Naive thymus-derived CD4-positive, alpha-beta T cell (primary cell): ENCODE results near the gene SPSB3. TPM values are rescaled to one million over a fixed set of nuclear protein-coding genes. Genes with fewer than 3 reads are reported as not detected.
A peak's percentile ranks its signal among the peaks of the same experiment; 100 is the strongest.

Source experiments
- ATAC-seq: fragments of 150-1000 bp; cut with Tn5 transposase; 2 replicates; pipeline ENCODE4 v1.10.0; 2021; ENCODE audit warnings: mild to moderate bottlenecking, moderate library complexity
- CTCF ChIA-PET: fragments of 350-600 bp; sonication (Branson Sonifier 250); formaldehyde crosslinking; loops from one replicate; lab custom pipeline; 2021; ENCODE audit warnings: antibody characterized with exemption; lab: Charles Lee
- POLR2A ChIA-PET: fragments of 350-600 bp; sonication (Branson Sonifier 250); formaldehyde crosslinking; loops from one replicate; lab custom pipeline; 2021; ENCODE audit warnings: antibody characterized with exemption, inconsistent platforms; lab: Charles Lee
- DNase-seq, 9 donors: peaks; one replicate each; pipeline versions ENCODE4 v3.0.0 to v3.0.0-alpha.2; 2020 to 2022; ENCODE audit warnings: mixed read lengths in 1 of 9
- H3K27ac ChIP-seq: one replicate; pipeline ENCODE4 v1.7.0; 2013; ENCODE audit warnings: mild to moderate bottlenecking, low read depth, low read length, moderate library complexity
- H3K27me3 ChIP-seq, 2 donors: one replicate each; pipeline ENCODE4 v1.7.0; 2013; ENCODE audit warnings: low read length in 2 of 2, mild to moderate bottlenecking in 2 of 2, moderate library complexity in 2 of 2; ENCODE audit not compliant: control insufficient read depth in 2 of 2, insufficient read depth in 2 of 2
- H3K36me3 ChIP-seq, 3 experiments: 1 replicate in 2 of 3; 2 replicates in 1 of 3; pipeline ENCODE4 v1.7.0; 2013; ENCODE audit warnings: low read length in 3 of 3, mild to moderate bottlenecking in 3 of 3, moderate library complexity in 1 of 3; ENCODE audit not compliant: insufficient read depth in 3 of 3, control insufficient read depth in 2 of 3
- H3K4me1 ChIP-seq, 2 donors: one replicate each; pipeline ENCODE4 v1.7.0; 2013; ENCODE audit warnings: low read length in 2 of 2, mild to moderate bottlenecking in 2 of 2, moderate library complexity in 1 of 2; ENCODE audit not compliant: control insufficient read depth in 2 of 2, insufficient read depth in 2 of 2
- H3K4me3 ChIP-seq: 2 replicates; pipeline ENCODE4 v1.7.0; 2013; ENCODE audit warnings: mild to moderate bottlenecking, low read length
- H3K9me3 ChIP-seq, 3 experiments: 1 replicate in 2 of 3; 2 replicates in 1 of 3; pipeline ENCODE4 v1.7.0; 2013; ENCODE audit warnings: low read length in 3 of 3; ENCODE audit not compliant: control insufficient read depth in 2 of 3
- H3K27ac Mint-ChIP-seq, 9 donors: one replicate each; pipeline ENCODE4 v1.8.0; 2020 to 2022; ENCODE audit warnings: mixed read lengths in 9 of 9, mild to moderate bottlenecking in 8 of 9, moderate library complexity in 5 of 9, inconsistent platforms in 2 of 9
- H3K27me3 Mint-ChIP-seq, 5 donors: one replicate each; pipeline ENCODE4 v1.8.0; 2021 to 2022; ENCODE audit warnings: mixed read lengths in 5 of 5, mild to moderate bottlenecking in 1 of 5
- H3K36me3 Mint-ChIP-seq, 5 donors: one replicate each; pipeline ENCODE4 v1.8.0; 2020 to 2022; ENCODE audit warnings: mixed read lengths in 5 of 5, mild to moderate bottlenecking in 3 of 5, inconsistent platforms in 1 of 5
- H3K4me1 Mint-ChIP-seq, 7 donors: one replicate each; pipeline ENCODE4 v1.8.0; 2020 to 2022; ENCODE audit warnings: mixed read lengths in 7 of 7, mild to moderate bottlenecking in 3 of 7, inconsistent platforms in 1 of 7
- H3K4me3 Mint-ChIP-seq, 10 donors: one replicate each; pipeline ENCODE4 v1.8.0; 2020 to 2022; ENCODE audit warnings: mild to moderate bottlenecking in 10 of 10, mixed read lengths in 10 of 10, moderate library complexity in 6 of 10, inconsistent platforms in 2 of 10
- H3K9me3 Mint-ChIP-seq, 11 donors: one replicate each; pipeline ENCODE4 v1.8.0; 2020 to 2022; ENCODE audit warnings: mixed read lengths in 11 of 11, mild to moderate bottlenecking in 4 of 11, inconsistent platforms in 1 of 11, moderate library complexity in 1 of 11
- intact Hi-C, 2 donors: fragments of 100-400 bp; cut with micrococcal nuclease; formaldehyde crosslinking; loops; one replicate each; pipeline ENCODE4 v1.15.1; 2023
- polyA plus RNA-seq, 2 donors: library from polyadenylated mRNA; unstranded; fragments of 300-500 nt; fragmentation: Illumina TruSeq; gene quantifications; one replicate each; pipeline ENCODE4 v1.2.3, GENCODE V29; 2021
- total RNA-seq, 6 experiments: library from RNA in 5 of 6; stranded (reverse) in 5 of 6; gene quantifications; 1 replicate in 5 of 6; 2 replicates in 1 of 6; pipeline ENCODE4 v1.2.3 and lab custom pipeline; 2021 to 2026

The SPSB3 gene
- total and polyA plus RNA-seq, 7 experiments from 2014 or later = 38.2 to 127 (median 67.0) TPM

GRCh38 chr16:1761751-1762150, 20.6 kb downstream of the SPSB3 start:
- Histone ChIP-seq H3K36me3 (peaks cover 0 to 86% (median 4%) of the 10 kb centered on the region in 3 experiments), H3K27me3 (no peaks in the 10 kb centered on the region), H3K9me3 (no peaks in the 10 kb centered on the region), H3K4me3 (no peak overlapping the region), H3K4me1 (no peaks in the 10 kb centered on the region), H3K27ac (no peak overlapping the region)
- H3K9me3 Mint-ChIP-seq = no peaks in the 10 kb centered on the region
- no peak overlapping the region for H3K27ac Mint-ChIP-seq
- H3K4me1 Mint-ChIP-seq = peaks cover 0 to 13% (median 10%) of the 10 kb centered on the region in 7 donors
- intact Hi-C loops = no loop called here
- CTCF ChIA-PET = no interaction called here
- no peak for ATAC-seq
- DNase-seq = no peak
- peaks cover 0 to 14% (median 3%) of the 10 kb centered on the region in 5 donors for H3K36me3 Mint-ChIP-seq
- H3K4me3 Mint-ChIP-seq = no peak overlapping the region
- no peaks in the 10 kb centered on the region for H3K27me3 Mint-ChIP-seq
- POLR2A ChIA-PET = no interaction called here

- ATAC-seq (no peak), DNase-seq (no peak)
- H3K27me3 Mint-ChIP-seq = no peaks in the 10 kb centered on the region
- H3K9me3 Mint-ChIP-seq = no peaks in the 10 kb centered on the region
- H3K4me1 Mint-ChIP-seq = peaks cover 0 to 20% (median 13%) of the 10 kb centered on the region in 7 donors
- CTCF ChIA-PET = no interaction called here
- POLR2A ChIA-PET = interaction anchor here (0.9 kb wide), 1 partner anchor 22 kb away, joined by 3 read pairs; the partner anchor contains the start of genes NUBP2 and SPSB3
- H3K27ac ChIP-seq = no peak overlapping the region
- peak overlapping the region in 1 of 9 donors; percentile 85 for H3K27ac Mint-ChIP-seq
- H3K9me3 ChIP-seq = no peaks in the 10 kb centered on the region
- H3K4me3 ChIP-seq = no peak overlapping the region
- intact Hi-C loops = no loop called here
- H3K4me1 ChIP-seq = no peaks in the 10 kb centered on the region
- peaks cover 0 to 14% (median 3%) of the 10 kb centered on the region in 5 donors for H3K36me3 Mint-ChIP-seq
- peaks cover 0 to 78% (median 4%) of the 10 kb centered on the region in 3 experiments for H3K36me3 ChIP-seq
- H3K27me3 ChIP-seq = no peaks in the 10 kb centered on the region
- no peak overlapping the region for H3K4me3 Mint-ChIP-seq
These were observed 21.5 kb downstream of the SPSB3 start for GRCh38 chr16:1760911-1761310.

GRCh38 chr16:1759511-1759910, 22.9 kb downstream of the SPSB3 start:
- Histone ChIP-seq H3K4me1 (no peaks in the 10 kb centered on the region), H3K36me3 (peaks cover 0 to 71% (median 4%) of the 10 kb centered on the region in 3 experiments), H3K27ac (no peak overlapping the region), H3K4me3 (no peak overlapping the region), H3K27me3 (no peaks in the 10 kb centered on the region), H3K9me3 (no peaks in the 10 kb centered on the region)
- POLR2A ChIA-PET = no interaction called here
- no peaks in the 10 kb centered on the region for H3K9me3 Mint-ChIP-seq
- peaks cover 0 to 21% (median 14%) of the 10 kb centered on the region in 7 donors for H3K4me1 Mint-ChIP-seq
- no peak overlapping the region for H3K27ac Mint-ChIP-seq
- CTCF ChIA-PET = no interaction called here
- peaks cover 0 to 20% (median 3%) of the 10 kb centered on the region in 5 donors for H3K36me3 Mint-ChIP-seq
- no peaks in the 10 kb centered on the region for H3K27me3 Mint-ChIP-seq
- intact Hi-C loops = no loop called here
- no peak overlapping the region for H3K4me3 Mint-ChIP-seq
- DNase-seq = no peak
- no peak for ATAC-seq

GRCh38 chr16:1758923-1759322, 23.4 kb downstream of the SPSB3 start:
- Mint-ChIP-seq H3K27ac (peak overlapping the region in 1 of 9 donors; percentile 59), H3K4me3 (no peak overlapping the region), H3K27me3 (no peaks in the 10 kb centered on the region), H3K9me3 (no peaks in the 10 kb centered on the region), H3K4me1 (peaks cover 0 to 21% (median 14%) of the 10 kb centered on the region in 7 donors), H3K36me3 (peaks cover 0 to 20% (median 3%) of the 10 kb centered on the region in 5 donors)
- H3K27me3 ChIP-seq = no peaks in the 10 kb centered on the region
- no peaks in the 10 kb centered on the region for H3K4me1 ChIP-seq
- H3K9me3 ChIP-seq = no peaks in the 10 kb centered on the region
- ChIA-PET CTCF (no interaction called here), POLR2A (no interaction called here)
- peaks cover 0 to 71% (median 4%) of the 10 kb centered on the region in 3 experiments for H3K36me3 ChIP-seq
- ATAC-seq (no peak), DNase-seq (no peak)
- intact Hi-C loops = no loop called here
- H3K27ac ChIP-seq = no peak overlapping the region
- H3K4me3 ChIP-seq = no peak overlapping the region

- Mint-ChIP-seq H3K9me3 (no peaks in the 10 kb centered on the region), H3K36me3 (peaks cover 0 to 22% (median 3%) of the 10 kb centered on the region in 5 donors), H3K27me3 (no peaks in the 10 kb centered on the region), H3K4me1 (peaks cover 0 to 21% (median 14%) of the 10 kb centered on the region in 7 donors), H3K4me3 (peak overlapping the region in 2 of 10 donors; percentile 55 to 58), H3K27ac (peak overlapping the region in 3 of 9 donors; percentile 17 to 77 (median 46))
- no peaks in the 10 kb centered on the region for H3K9me3 ChIP-seq
- H3K4me3 ChIP-seq = no peak overlapping the region
- DNase-seq (no peak), ATAC-seq (peak; percentile 20)
- no peaks in the 10 kb centered on the region for H3K4me1 ChIP-seq
- H3K27ac ChIP-seq = no peak overlapping the region
- peaks cover 0 to 67% (median 4%) of the 10 kb centered on the region in 3 experiments for H3K36me3 ChIP-seq
- H3K27me3 ChIP-seq = no peaks in the 10 kb centered on the region
- CTCF ChIA-PET = no interaction called here
- POLR2A ChIA-PET = no interaction called here
- intact Hi-C loops = no loop called here
These were observed 24.5 kb downstream of the SPSB3 start for GRCh38 chr16:1757714-1758461.

- Mint-ChIP-seq H3K4me3 (no peak overlapping the region), H3K4me1 (peaks cover 0 to 21% (median 14%) of the 10 kb centered on the region in 7 donors), H3K27ac (no peak overlapping the region), H3K36me3 (peaks cover 0 to 24% (median 0%) of the 10 kb centered on the region in 5 donors), H3K9me3 (no peaks in the 10 kb centered on the region), H3K27me3 (no peaks in the 10 kb centered on the region)
- Histone ChIP-seq H3K9me3 (no peaks in the 10 kb centered on the region), H3K27me3 (no peaks in the 10 kb centered on the region), H3K27ac (no peak overlapping the region), H3K36me3 (peaks cover 0 to 63% (median 0%) of the 10 kb centered on the region in 3 experiments), H3K4me3 (no peak overlapping the region), H3K4me1 (no peaks in the 10 kb centered on the region)
- no peak for ATAC-seq
- intact Hi-C loops = no loop called here
- CTCF ChIA-PET = no interaction called here
- POLR2A ChIA-PET = no interaction called here
- DNase-seq = no peak
These were observed 28.2 kb downstream of the SPSB3 start for GRCh38 chr16:1754204-1754603.
